Retina (tissue), 1 donor: Measurements from ENCODE around the gene TMEM272.
A peak's percentile ranks its signal among the peaks of the same experiment; 100 is the strongest.

Source experiments
- DNase-seq: peaks from one replicate; pipeline ENCODE4 v3.0.0-alpha.2; 2016

TMEM272 gene

GRCh38 chr13:51804295-51805172, 40.4 kb downstream of the TMEM272 start:
- peak; percentile 90 for DNase-seq

- DNase-seq: peak; percentile 90
Observed at GRCh38 chr13:51803422-51804294, 41.3 kb downstream of the TMEM272 start, which contains the start of gene DHRS12. Gene DHRS12 (minus strand): TSS chr13:51804163. CDS start chr13:51799659, 4,504 bp downstream.

GRCh38 chr13:51802631-51803418, 42.2 kb downstream of the TMEM272 start:
- no peak for DNase-seq

- DNase-seq: no peak
Observed at GRCh38 chr13:51801631-51802099, 43.3 kb downstream of the TMEM272 start.

GRCh38 chr13:51800486-51800885, 44.5 kb downstream of the TMEM272 start:
- no peak for DNase-seq

- no peak for DNase-seq
Observed at GRCh38 chr13:51799261-51799660, 45.7 kb downstream of the TMEM272 start.

GRCh38 chr13:51797664-51798488, 47.1 kb downstream of the TMEM272 start:
- peak; percentile 71 for DNase-seq

GRCh38 chr13:51796546-51796945, 48.4 kb downstream of the TMEM272 start:
- no peak for DNase-seq

GRCh38 chr13:51795419-51795818, 49.6 kb downstream of the TMEM272 start:
- DNase-seq: no peak

GRCh38 chr13:51794964-51795363, 50.0 kb downstream of the TMEM272 start:
- DNase-seq: peak; percentile 47

- no peak for DNase-seq
Observed at GRCh38 chr13:51793570-51794271, 51.3 kb downstream of the TMEM272 start.

- DNase-seq: no peak
Observed at GRCh38 chr13:51786425-51787265, 58.3 kb downstream of the TMEM272 start.

GRCh38 chr13:51785712-51786424, 59.1 kb downstream of the TMEM272 start:
- peak; percentile 92 for DNase-seq

GRCh38 chr13:51784097-51784496, 60.9 kb downstream of the TMEM272 start:
- DNase-seq: no peak

- no peak for DNase-seq
Observed at GRCh38 chr13:51783428-51784094, 61.4 kb downstream of the TMEM272 start.

GRCh38 chr13:51782026-51782710, 62.8 kb downstream of the TMEM272 start:
- DNase-seq: no peak

- DNase-seq: no peak
Observed at GRCh38 chr13:51781246-51782022, 63.5 kb downstream of the TMEM272 start.
